ENCODE measurements around the gene ACTR10. TPM values are rescaled to one million over a fixed set of nuclear protein-coding genes. Genes with fewer than 3 reads are reported as not detected.

The ACTR10 gene
- total RNA-seq, 1 experiment from 2014 or later: 61.0 TPM

DNA sequence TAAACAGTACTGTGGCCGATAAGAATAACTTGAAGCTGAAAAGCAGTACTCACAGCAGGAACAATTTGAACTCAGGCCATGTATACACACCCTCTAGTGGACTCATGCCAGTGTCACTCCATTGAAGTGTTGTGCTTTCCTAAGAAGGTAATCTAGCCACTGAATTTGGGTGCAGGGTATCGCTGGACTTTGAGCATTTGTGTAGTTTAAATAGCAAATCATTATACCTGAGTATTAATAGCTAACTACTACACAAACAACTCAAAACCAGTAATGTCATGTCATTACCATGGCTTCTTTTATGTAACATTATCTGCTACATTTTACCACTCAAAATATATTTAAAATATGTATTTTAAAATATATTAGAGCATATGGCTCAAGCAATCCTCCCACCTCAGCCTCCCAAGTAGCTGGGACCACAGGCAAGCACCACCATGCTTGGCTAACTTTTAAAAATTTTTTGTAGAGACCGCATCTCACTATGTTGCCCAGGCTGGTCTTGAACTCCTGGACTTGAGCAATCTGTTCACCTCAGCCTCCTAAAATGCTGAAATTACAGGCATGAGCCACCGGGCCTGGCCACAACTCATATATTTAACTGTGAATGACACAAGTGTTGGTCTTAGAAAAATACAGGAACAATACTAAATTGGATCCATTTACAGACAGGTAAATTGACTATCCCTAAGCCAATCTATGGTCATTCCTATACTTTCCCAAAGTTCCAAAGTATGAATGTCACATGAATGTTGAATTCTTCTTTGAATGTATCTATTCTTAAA, 72.8 kb downstream of the ACTR10 start:
- in situ Hi-C loops (cut with HindIII; ENCODE audit: low pct_unique_long_range_greater_than_20kb, low sequenced_read_pairs): no loop called here
- DNase-seq (ENCODE audit: low read depth): peak; percentile 59

DNA sequence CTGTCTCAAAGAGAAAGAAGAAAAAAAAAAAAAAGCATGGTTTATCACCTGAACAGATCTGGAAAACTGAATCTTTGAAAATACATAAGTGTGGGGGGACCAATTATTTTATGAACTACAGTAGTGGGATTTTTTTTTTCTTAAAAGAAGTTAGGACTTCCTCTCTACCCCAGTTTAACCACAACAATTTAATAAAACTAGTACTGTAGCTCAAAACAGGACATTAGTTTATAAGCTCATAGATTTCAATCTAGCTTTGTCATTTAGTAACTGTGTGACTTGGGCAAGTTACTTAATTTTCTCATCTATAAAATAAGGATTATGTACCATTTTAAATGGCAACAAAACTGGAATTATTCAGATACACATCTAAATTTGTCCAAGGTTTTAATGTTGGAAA, 74.9 kb downstream of the ACTR10 start:
- in situ Hi-C loops (cut with HindIII; ENCODE audit: low pct_unique_long_range_greater_than_20kb, low sequenced_read_pairs): no loop called here
- no peak for DNase-seq (ENCODE audit: low read depth)

DNA sequence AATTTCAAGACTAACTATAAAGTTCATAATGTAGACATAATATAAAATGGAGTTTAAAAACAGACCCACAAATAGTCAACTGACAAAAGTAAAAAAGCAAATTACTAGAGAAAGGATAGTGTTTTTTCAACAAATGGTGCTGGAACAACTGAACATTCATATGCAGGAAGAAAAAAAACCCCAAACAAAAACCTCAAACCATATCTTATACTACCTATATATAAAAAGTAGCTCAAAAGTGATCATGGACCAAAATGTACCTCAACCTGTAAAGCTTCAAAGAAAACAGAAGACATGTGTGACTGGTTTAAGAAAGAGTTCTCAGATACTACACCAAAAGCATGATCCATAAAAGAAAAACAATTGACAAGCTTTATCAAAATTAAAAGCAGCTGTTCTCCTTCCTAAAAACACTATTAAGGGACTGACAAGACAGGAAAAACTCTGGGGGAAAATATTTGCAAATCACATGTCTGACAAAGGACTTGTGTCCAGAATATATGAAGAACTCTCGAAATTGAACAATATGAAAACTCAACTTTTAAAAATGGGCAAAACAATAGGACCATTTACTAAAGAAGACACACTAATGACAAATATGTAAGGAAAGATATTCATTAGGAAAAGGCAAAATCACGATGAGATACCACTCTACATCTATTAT, 75.7 kb downstream of the ACTR10 start:
- in situ Hi-C loops (cut with HindIII; ENCODE audit: low pct_unique_long_range_greater_than_20kb, low sequenced_read_pairs): no loop called here
- DNase-seq (ENCODE audit: low read depth): no peak

DNA sequence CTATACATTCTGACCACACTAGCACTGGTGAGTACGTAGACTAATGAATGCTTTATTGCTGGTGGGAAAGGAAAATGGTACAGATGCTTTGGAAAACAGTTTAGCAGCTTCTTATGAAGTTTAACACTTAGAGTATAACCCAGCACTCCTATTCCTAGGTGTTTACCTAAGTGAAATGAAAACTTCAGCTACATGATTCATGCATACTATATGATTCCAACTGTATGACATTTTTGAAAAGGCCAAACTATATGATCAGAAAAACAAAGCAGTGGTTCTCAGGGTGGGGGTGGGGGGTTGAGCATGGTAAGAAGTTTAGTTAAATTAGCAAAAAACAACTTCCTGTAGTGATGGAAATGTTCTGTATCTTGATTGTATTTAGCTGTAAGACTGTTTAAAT, 76.3 kb downstream of the ACTR10 start:
- DNase-seq (ENCODE audit: low read depth): no peak
- in situ Hi-C loops (cut with HindIII; ENCODE audit: low pct_unique_long_range_greater_than_20kb, low sequenced_read_pairs): no loop called here

DNA sequence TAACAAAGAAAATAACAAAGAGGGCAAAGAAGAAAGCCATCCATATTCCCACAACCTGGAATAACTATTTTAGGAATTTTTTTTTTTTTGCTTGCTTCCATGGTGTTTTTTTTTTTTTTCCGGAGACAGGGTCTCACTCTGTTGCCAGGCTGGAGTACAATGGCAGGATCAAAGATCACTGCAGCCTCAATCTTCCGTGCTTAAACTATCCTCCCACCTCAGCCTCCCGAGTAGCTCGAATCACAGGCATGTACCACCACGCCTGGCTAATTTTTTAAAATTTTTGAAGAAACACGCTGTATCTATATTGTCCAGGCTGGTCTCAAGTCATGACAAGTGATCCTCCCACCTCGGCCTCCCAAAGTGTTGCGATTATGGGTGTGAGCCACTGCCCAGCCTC, 78.2 kb downstream of the ACTR10 start:
- in situ Hi-C loops (cut with HindIII; ENCODE audit: low pct_unique_long_range_greater_than_20kb, low sequenced_read_pairs): no loop called here
- DNase-seq (ENCODE audit: low read depth): no peak

DNA sequence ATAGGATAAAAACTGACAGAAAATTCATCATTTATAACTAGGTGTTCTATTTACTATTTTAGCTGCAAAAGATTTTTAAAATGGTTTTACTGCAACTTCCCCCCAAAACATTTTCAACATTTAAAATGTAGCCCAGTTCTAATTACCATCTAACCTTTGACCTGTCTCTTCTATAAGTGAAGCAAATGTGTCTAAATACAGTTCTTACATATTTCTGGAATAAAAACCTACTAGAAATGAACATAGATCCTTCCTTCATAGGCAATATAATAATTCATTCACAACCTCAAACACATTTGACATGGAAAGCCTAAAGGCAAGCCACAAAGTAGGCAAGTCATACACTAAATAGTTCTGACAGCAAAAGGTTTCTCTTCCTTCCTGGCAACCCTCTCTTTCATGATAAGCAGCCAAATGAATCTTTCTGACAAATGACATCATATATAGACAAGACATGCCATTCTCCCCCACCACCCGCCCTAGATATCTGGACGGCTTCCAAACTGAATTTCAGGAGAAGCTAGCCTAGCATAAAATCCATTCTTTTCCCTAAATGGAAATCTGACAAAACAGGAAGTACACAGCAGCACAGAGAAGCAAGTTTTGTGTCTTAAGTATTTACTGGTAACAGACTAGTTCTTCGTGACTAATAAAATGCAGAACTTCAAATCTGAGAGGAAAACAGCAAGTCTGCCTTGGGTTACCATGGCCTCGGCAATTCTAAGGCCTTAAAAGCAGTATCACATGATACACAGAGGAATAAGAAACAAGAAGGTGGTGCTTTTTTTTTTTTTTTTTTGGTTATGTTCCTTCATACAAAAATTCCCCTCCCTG, 81.2 kb downstream of the ACTR10 start:
- DNase-seq (ENCODE audit: low read depth): peak; percentile 94
- in situ Hi-C loops (cut with HindIII; ENCODE audit: low pct_unique_long_range_greater_than_20kb, low sequenced_read_pairs): no loop called here

DNA sequence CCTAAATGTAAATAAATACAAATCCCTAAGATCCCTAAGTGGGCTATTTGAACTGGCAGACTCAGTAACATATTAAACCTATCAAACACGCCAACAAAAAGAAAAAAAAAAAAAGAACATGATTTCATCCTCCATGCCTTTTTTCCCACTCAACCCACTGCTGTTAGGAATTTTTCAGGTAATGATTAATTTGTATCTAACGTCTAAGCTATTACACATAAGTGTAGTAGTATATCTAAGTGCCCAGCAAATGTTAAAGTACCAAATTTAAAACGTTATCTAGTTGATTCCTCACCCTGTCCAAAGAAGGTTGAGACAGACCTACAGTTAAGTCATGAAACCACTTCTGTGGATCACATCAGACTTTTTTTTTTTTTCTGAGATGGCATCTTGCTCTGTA, 82.0 kb downstream of the ACTR10 start:
- in situ Hi-C loops (cut with HindIII; ENCODE audit: low pct_unique_long_range_greater_than_20kb, low sequenced_read_pairs): no loop called here
- peak; percentile 83 for DNase-seq (ENCODE audit: low read depth)

DNA sequence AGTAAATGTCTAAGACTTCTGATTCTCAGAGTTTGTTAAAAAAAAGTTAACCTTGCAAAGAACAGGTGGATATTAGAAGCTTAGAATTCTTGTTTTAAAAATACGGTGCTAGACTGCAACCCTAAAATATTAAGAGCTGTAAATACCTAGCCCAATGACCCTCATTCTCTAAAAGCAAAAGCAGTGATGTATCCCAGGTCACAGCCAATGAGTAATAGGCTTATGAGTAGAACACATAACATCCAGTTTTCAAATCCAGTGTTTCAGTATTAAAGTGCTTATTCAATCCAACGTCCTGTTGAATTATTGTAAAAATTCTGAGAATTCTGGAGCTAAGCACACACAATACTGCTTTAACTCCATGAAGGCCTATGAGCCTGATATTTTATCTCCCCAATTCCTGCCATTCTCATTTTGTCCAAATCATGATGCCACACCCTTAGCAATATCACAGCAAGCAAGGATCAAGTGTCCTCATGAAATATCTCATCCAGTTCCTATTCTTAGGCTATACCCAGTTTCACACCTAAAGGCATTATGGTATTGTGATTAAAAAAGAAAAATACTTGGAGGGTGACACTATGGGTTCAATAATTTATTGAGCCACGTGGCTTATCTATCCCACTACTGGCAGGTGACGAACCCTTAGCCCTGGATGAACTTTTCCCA, 83.1 kb downstream of the ACTR10 start:
- no peak for DNase-seq (ENCODE audit: low read depth)
- in situ Hi-C loops (cut with HindIII; ENCODE audit: low pct_unique_long_range_greater_than_20kb, low sequenced_read_pairs): no loop called here

DNA sequence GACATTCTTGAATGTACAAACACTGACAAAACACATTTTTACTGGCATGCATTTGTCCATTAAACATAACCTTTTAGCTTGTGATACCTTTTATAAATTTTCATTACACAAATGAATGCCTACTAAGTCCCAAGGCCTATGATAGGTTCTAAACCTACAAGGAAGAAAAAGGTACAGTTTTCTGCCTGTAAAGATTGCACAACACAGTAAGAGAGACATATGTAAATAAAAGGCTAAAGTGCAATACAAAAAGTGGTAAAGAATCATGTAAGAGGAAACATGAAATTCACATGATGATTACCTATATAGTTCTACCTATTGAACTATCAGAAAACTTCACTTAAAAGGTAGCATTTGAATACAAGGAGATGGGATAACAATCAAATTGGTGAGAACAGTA, 83.8 kb downstream of the ACTR10 start:
- in situ Hi-C loops (cut with HindIII; ENCODE audit: low pct_unique_long_range_greater_than_20kb, low sequenced_read_pairs): no loop called here
- DNase-seq (ENCODE audit: low read depth): no peak

DNA sequence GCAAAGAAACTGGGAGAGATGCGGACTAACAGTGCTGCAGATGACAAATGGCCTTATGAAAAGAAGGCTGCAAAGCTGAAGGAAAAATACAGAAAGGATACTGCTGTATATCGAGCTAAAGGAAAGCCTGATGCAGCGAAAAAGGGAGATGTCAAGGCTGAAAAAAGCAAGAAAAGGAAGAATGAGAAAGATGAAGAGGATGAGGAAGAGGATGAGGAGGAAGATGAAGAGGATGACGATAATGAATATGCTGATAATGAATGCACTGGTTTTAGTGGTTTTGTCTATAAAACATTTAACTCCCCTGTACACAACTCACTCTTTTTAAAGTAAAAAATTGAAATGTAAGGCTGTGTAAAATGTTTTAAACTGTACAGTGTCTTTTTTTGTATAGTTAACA, 85.2 kb downstream of the ACTR10 start:
- DNase-seq (ENCODE audit: low read depth): no peak
- in situ Hi-C loops (cut with HindIII; ENCODE audit: low pct_unique_long_range_greater_than_20kb, low sequenced_read_pairs): no loop called here

Other genes with a start within 250 kb of the ACTR10 start
- gene ARMH4, start 47.9 kb upstream of the ACTR10 start, total RNA-seq (2014; rRNA removed; shearing (Covaris generic); ENCODE audit: low replicate concordance): 0.10 and 0.35 TPM in 2 replicates
- 135 and 171 TPM in 2 replicates for gene PSMA3, start 44.7 kb downstream of the ACTR10 start, total RNA-seq (2014; rRNA removed; shearing (Covaris generic); ENCODE audit: low replicate concordance)
- 1.8 and 2.1 TPM in 2 replicates for gene ARID4A, start 98.4 kb downstream of the ACTR10 start, total RNA-seq (2014; rRNA removed; shearing (Covaris generic); ENCODE audit: low replicate concordance)
- gene TOMM20L, start 195.8 kb downstream of the ACTR10 start, total RNA-seq (2014; rRNA removed; shearing (Covaris generic); ENCODE audit: low replicate concordance): not detected in 2 replicates
- gene TIMM9, start 227.4 kb downstream of the ACTR10 start, total RNA-seq (2014; rRNA removed; shearing (Covaris generic); ENCODE audit: low replicate concordance): 36.6 and 76.6 TPM in 2 replicates
- 0.78 and 6.4 TPM in 2 replicates for gene KIAA0586, start 227.6 kb downstream of the ACTR10 start, total RNA-seq (2014; rRNA removed; shearing (Covaris generic); ENCODE audit: low replicate concordance)